Ishikawa (cell line): ENCODE data around the gene PPM1F.

Experiments used
- CEBPB ChIP-seq: IDR thresholded peaks from 2 replicates; pipeline ENCODE4 v1.6.1; 2012
- CREB1 ChIP-seq: IDR thresholded peaks from 2 replicates; pipeline ENCODE4 v1.6.1; 2012; ENCODE audit warnings: low read depth
- EGR1 ChIP-seq: IDR thresholded peaks from 2 replicates; pipeline ENCODE4 v1.6.1; 2012
- EP300 ChIP-seq: IDR thresholded peaks from 2 replicates; pipeline ENCODE4 v1.6.1; 2012; ENCODE audit warnings: borderline replicate concordance
- FOXM1 ChIP-seq: IDR thresholded peaks from 2 replicates; pipeline ENCODE4 v1.6.1; 2012; ENCODE audit warnings: low read depth, borderline replicate concordance
- MAX ChIP-seq: IDR thresholded peaks from 2 replicates; pipeline ENCODE4 v1.6.1; 2012
- NFIC ChIP-seq: IDR thresholded peaks from 2 replicates; pipeline ENCODE4 v1.6.1; 2012
- RAD21 ChIP-seq: IDR thresholded peaks from 2 replicates; pipeline ENCODE4 v1.6.1; 2012; ENCODE audit warnings: low read depth
- REST ChIP-seq: IDR thresholded peaks from 2 replicates; pipeline ENCODE4 v1.6.1; 2012; ENCODE audit warnings: low read depth, mild to moderate bottlenecking
- TAF1 ChIP-seq: IDR thresholded peaks from 2 replicates; pipeline ENCODE4 v1.6.1; 2012; ENCODE audit warnings: low read depth, mild to moderate bottlenecking
- TCF12 ChIP-seq: IDR thresholded peaks from 2 replicates; pipeline ENCODE4 v1.6.1; 2012; ENCODE audit warnings: low read depth
- TEAD4 ChIP-seq: IDR thresholded peaks from 2 replicates; pipeline ENCODE4 v1.6.1; 2012
- USF1 ChIP-seq: IDR thresholded peaks from 2 replicates; pipeline ENCODE4 v1.6.1; 2012
- YY1 ChIP-seq: IDR thresholded peaks from 2 replicates; pipeline ENCODE4 v1.6.1; 2012; ENCODE audit warnings: low read depth
- ZBTB7A ChIP-seq: IDR thresholded peaks from 2 replicates; pipeline ENCODE4 v1.6.1; 2012; ENCODE audit warnings: low read depth

PPM1F gene

GRCh38 chr22:21887841-21888240 lies 64.8 kb downstream of the PPM1F start:
- no peak for TF ChIP-seq TAF1
- no peak for TF ChIP-seq FOXM1
- no peak for TF ChIP-seq NFIC
- TF ChIP-seq CEBPB: no peak
- no peak for TF ChIP-seq USF1
- TF ChIP-seq CREB1: no peak
- TF ChIP-seq REST: no peak
- no peak for TF ChIP-seq ZBTB7A
- TF ChIP-seq TEAD4: no peak
- no peak for TF ChIP-seq MAX
- TF ChIP-seq YY1: no peak
- no peak for TF ChIP-seq RAD21
- TF ChIP-seq TCF12: no peak
- no peak for TF ChIP-seq EP300
- no peak for TF ChIP-seq EGR1

GRCh38 chr22:21881841-21882753 lies 70.6 kb downstream of the PPM1F start:
- no peak for TF ChIP-seq YY1
- TF ChIP-seq FOXM1: no peak
- no peak for TF ChIP-seq MAX

- TF ChIP-seq YY1: no peak
- TF ChIP-seq USF1: peak; percentile 79
These were observed 76.0 kb downstream of the PPM1F start for GRCh38 chr22:21876486-21877176.

GRCh38 chr22:21873619-21874018 lies 79.0 kb downstream of the PPM1F start:
- no peak for TF ChIP-seq TAF1
- TF ChIP-seq REST: no peak
- no peak for TF ChIP-seq USF1
- TF ChIP-seq EP300: no peak
